K562 (cell line): ENCODE data around the gene VPS13D. TPM values are rescaled to one million over a fixed set of nuclear protein-coding genes. Genes with fewer than 3 reads are reported as not detected.

Source experiments
- ATF1 ChIP-seq, 2 experiments: fragments of 450-650 bp in 1 of 2; IDR thresholded peaks; 2 replicates each; pipeline ENCODE4 v1.6.1; 2016; ENCODE audit warnings: missing compliant biosample characterization in 1 of 2, missing genetic modification characterization in 1 of 2
- BCL6 ChIP-seq: fragments of 250-450 bp; sonication (Bioruptor Pico); IDR thresholded peaks from 2 replicates; pipeline ENCODE4 v1.4.0; 2020
- MBD2 ChIP-seq: sonication (generic); IDR thresholded peaks from 2 replicates; pipeline ENCODE4 v1.6.1; 2016; ENCODE audit warnings: low read depth, borderline replicate concordance
- MGA ChIP-seq: fragments of 450-650 bp; IDR thresholded peaks from 2 replicates; pipeline ENCODE4 v1.6.1; 2016; ENCODE audit warnings: mild to moderate bottlenecking, moderate library complexity
- NFIX ChIP-seq: fragments of 250-450 bp; sonication (Bioruptor Pico); IDR thresholded peaks from 2 replicates; pipeline ENCODE4 v1.4.0; 2020; ENCODE audit warnings: low read depth, mild to moderate bottlenecking, moderate library complexity
- POLR2AphosphoS2 ChIP-seq: IDR thresholded peaks from 2 replicates; pipeline ENCODE4 v1.6.1; 2012; ENCODE audit warnings: low read length, improper control_type of control experiment
- PRDM10 ChIP-seq: fragments of 450-650 bp; IDR thresholded peaks from 2 replicates; pipeline ENCODE4 v1.6.1; 2018; ENCODE audit not compliant: partially characterized antibody
- ZBTB26 ChIP-seq: fragments of 450-650 bp; formaldehyde crosslinking; IDR thresholded peaks from 2 replicates; pipeline ENCODE4 v1.4.0; 2022; ENCODE audit warnings: missing genetic modification characterization
- ZBTB9 ChIP-seq: fragments of 450-650 bp; formaldehyde crosslinking; IDR thresholded peaks from 2 replicates; pipeline ENCODE4 v1.4.0; 2020; ENCODE audit warnings: mild to moderate bottlenecking, moderate library complexity
- ZNF583 ChIP-seq: fragments of 250-450 bp; sonication (Bioruptor Pico); IDR thresholded peaks from 2 replicates; pipeline ENCODE4 v1.4.0; 2020
- ZNF696 ChIP-seq: fragments of 250-450 bp; sonication (Bioruptor Pico); conservative IDR thresholded peaks from 2 replicates; pipeline ENCODE4 v1.4.0; 2020; ENCODE audit warnings: mild to moderate bottlenecking, moderate library complexity
- polyA plus RNA-seq, 8 experiments: library from polyadenylated mRNA; depleted of rRNA in 4 of 8; stranded (reverse) in 5 of 8; unstranded in 3 of 8; fragments of >200 nt; fragmentation: Nextera tagmentation in 2 of 8; fragmentation: Illumina TruSeq in 1 of 8; extraction: Ambion mirVana in 2 of 8; extraction: Trizol in 1 of 8; gene quantifications; 2 replicates each; pipeline versions ENCODE4 v1.2.1 to v1.2.3, GENCODE V29; 2011 to 2014; ENCODE audit warnings: inconsistent platforms in 1 of 8, missing spikeins in 1 of 8
- total RNA-seq, 7 experiments: library from RNA; depleted of rRNA in 6 of 7; stranded (reverse); fragments of >200 nt in 6 of 7; fragmentation: Illumina TruSeq in 2 of 7; extraction: Trizol in 2 of 7; gene quantifications; 2 replicates each; pipeline versions ENCODE4 v1.2.1 to v1.2.3, GENCODE V29; 2011 to 2021; ENCODE audit warnings: low replicate concordance in 1 of 7

Gene VPS13D
- total and polyA plus RNA-seq, 9 of the 15 experiments (the other 6 are each of a cell fraction or from before 2014, with no cell fraction given): 6.1 to 51.5 (median 38.5) TPM

- no peak for TF ChIP-seq PRDM10
- no peak for TF ChIP-seq ATF1 (CRISPR knock-in tag; IDR thresholded peaks at IDR 0.05)
- no peak for TF ChIP-seq ATF1 (tag; IDR thresholded peaks at IDR 0.05)
- no peak for TF ChIP-seq ZNF583 (CRISPR knock-in tag)
- TF ChIP-seq MGA: no peak
- no peak for TF ChIP-seq MBD2
- TF ChIP-seq BCL6 (CRISPR knock-in tag): no peak
- no peak for TF ChIP-seq ZBTB9 (CRISPR knock-in tag)
- no peak for TF ChIP-seq ZBTB26 (CRISPR knock-in tag)
- TF ChIP-seq POLR2AphosphoS2: no peak
- no peak for TF ChIP-seq ZNF696 (CRISPR knock-in tag)
- TF ChIP-seq NFIX (CRISPR knock-in tag): no peak
Observed at GRCh38 chr1:12387641-12388040, 157.8 kb downstream of the VPS13D start (continued).
